HepG2 (cell line): Measurements from ENCODE around the gene DYNC2LI1. TPM values are rescaled to one million over a fixed set of nuclear protein-coding genes. Genes with fewer than 3 reads are reported as not detected.
A peak's percentile ranks its signal among the peaks of the same experiment; 100 is the strongest.

Experiments
- ARHGAP35 ChIP-seq: sonication (generic); formaldehyde crosslinking; IDR thresholded peaks from 2 replicates; pipeline ENCODE4 v1.9.0; 2022; ENCODE audit warnings: mild to moderate bottlenecking, inconsistent platforms, moderate library complexity, missing genetic modification reagents, borderline replicate concordance
- DPF2 ChIP-seq: sonication (generic); formaldehyde crosslinking; IDR thresholded peaks from 2 replicates; pipeline ENCODE4 v1.4.0; 2020; ENCODE audit warnings: mild to moderate bottlenecking, low read depth, missing genetic modification reagents, borderline replicate concordance
- FIP1L1 ChIP-seq: fragments of 200-400 bp; formaldehyde crosslinking; IDR thresholded peaks from 2 replicates; pipeline ENCODE4 v1.6.1; 2018; ENCODE audit warnings: low read depth, mild to moderate bottlenecking, low read length, moderate library complexity, borderline replicate concordance; ENCODE audit not compliant: insufficient read depth
- FOSL2 ChIP-seq: sonication (generic); formaldehyde crosslinking; IDR thresholded peaks from 2 replicates; pipeline ENCODE4 v1.4.0; 2020; ENCODE audit warnings: missing genetic modification reagents
- HDAC2 ChIP-seq: sonication (generic); formaldehyde crosslinking; IDR thresholded peaks from 2 replicates; pipeline ENCODE4 v1.4.0; 2020; ENCODE audit warnings: missing genetic modification reagents
- KDM5B ChIP-seq: sonication (generic); formaldehyde crosslinking; IDR thresholded peaks from 2 replicates; pipeline ENCODE4 v1.4.0; 2020; ENCODE audit warnings: missing genetic modification reagents, mild to moderate bottlenecking, borderline replicate concordance
- PRDM10 ChIP-seq: sonication (generic); formaldehyde crosslinking; IDR thresholded peaks from 2 replicates; pipeline ENCODE4 v1.4.0; 2020; ENCODE audit warnings: low read depth, missing genetic modification reagents
- SMARCC2 ChIP-seq: fragments of 450-650 bp; IDR thresholded peaks from 2 replicates; pipeline ENCODE4 v1.6.1; 2017; ENCODE audit warnings: antibody characterized with exemption, mild to moderate bottlenecking
- SNAPC2 ChIP-seq: sonication (generic); formaldehyde crosslinking; IDR thresholded peaks from 2 replicates; pipeline ENCODE4 v1.8.1; 2022; ENCODE audit warnings: mild to moderate bottlenecking, missing genetic modification reagents
- ZBTB4 ChIP-seq: sonication (generic); formaldehyde crosslinking; IDR thresholded peaks from 2 replicates; pipeline ENCODE4 v1.4.0; 2020; ENCODE audit warnings: missing genetic modification reagents, mild to moderate bottlenecking, borderline replicate concordance
- ZFP91 ChIP-seq: sonication (generic); formaldehyde crosslinking; IDR thresholded peaks from 2 replicates; pipeline ENCODE4 v1.9.0; 2022; ENCODE audit warnings: missing genetic modification reagents, mild to moderate bottlenecking, borderline replicate concordance
- ZNF124 ChIP-seq: sonication (generic); formaldehyde crosslinking; IDR thresholded peaks from 2 replicates; pipeline ENCODE4 v1.4.0; 2020; ENCODE audit warnings: missing genetic modification reagents
- ZNF292 ChIP-seq: sonication (generic); formaldehyde crosslinking; IDR thresholded peaks from 2 replicates; pipeline ENCODE4 v1.8.1; 2022; ENCODE audit warnings: mild to moderate bottlenecking, low read depth, missing genetic modification reagents, borderline replicate concordance
- ZNF468 ChIP-seq: sonication (generic); formaldehyde crosslinking; IDR thresholded peaks from 2 replicates; pipeline ENCODE4 v1.8.0; 2022; ENCODE audit warnings: mild to moderate bottlenecking, moderate library complexity, missing genetic modification reagents
- ZNF510 ChIP-seq: sonication (generic); formaldehyde crosslinking; IDR thresholded peaks from 2 replicates; pipeline ENCODE4 v1.4.0; 2020; ENCODE audit warnings: low read depth, mild to moderate bottlenecking, missing genetic modification reagents
- ZNF83 ChIP-seq: sonication (generic); formaldehyde crosslinking; IDR thresholded peaks from 2 replicates; pipeline ENCODE4 v1.4.0; 2020; ENCODE audit warnings: missing genetic modification reagents, mild to moderate bottlenecking, borderline replicate concordance
- polyA plus RNA-seq, 8 experiments: library from polyadenylated mRNA; depleted of rRNA in 3 of 8; stranded (reverse) in 7 of 8; unstranded in 1 of 8; fragments of >200 nt; fragmentation: Illumina TruSeq in 4 of 8; extraction: Trizol in 4 of 8; gene quantifications; 2 replicates each; pipeline versions ENCODE4 v1.2.1 to v1.2.3, GENCODE V29; 2011 to 2016; ENCODE audit warnings: low read depth in 4 of 8, missing spikeins in 1 of 8, mixed read lengths in 1 of 8; ENCODE audit not compliant: insufficient read depth in 1 of 8
- total RNA-seq, 5 experiments: library from RNA; depleted of rRNA; stranded (reverse); fragments of >200 nt; fragmentation: Illumina TruSeq; extraction: Trizol; gene quantifications; 2 replicates each; pipeline ENCODE4 v1.2.3, GENCODE V29; 2016; ENCODE audit warnings: low read depth in 1 of 5
- TF ChIP-seq, protein P1 (sequence below): sonication (generic); formaldehyde crosslinking; IDR thresholded peaks from 2 replicates; pipeline ENCODE4 v1.4.0; 2020; ENCODE audit warnings: missing genetic modification reagents

The DYNC2LI1 gene
- total and polyA plus RNA-seq, 2 of the 13 experiments (the other 11 are each of a cell fraction or from before 2014, with no cell fraction given), result 16.9 to 23.2 TPM

DNA sequence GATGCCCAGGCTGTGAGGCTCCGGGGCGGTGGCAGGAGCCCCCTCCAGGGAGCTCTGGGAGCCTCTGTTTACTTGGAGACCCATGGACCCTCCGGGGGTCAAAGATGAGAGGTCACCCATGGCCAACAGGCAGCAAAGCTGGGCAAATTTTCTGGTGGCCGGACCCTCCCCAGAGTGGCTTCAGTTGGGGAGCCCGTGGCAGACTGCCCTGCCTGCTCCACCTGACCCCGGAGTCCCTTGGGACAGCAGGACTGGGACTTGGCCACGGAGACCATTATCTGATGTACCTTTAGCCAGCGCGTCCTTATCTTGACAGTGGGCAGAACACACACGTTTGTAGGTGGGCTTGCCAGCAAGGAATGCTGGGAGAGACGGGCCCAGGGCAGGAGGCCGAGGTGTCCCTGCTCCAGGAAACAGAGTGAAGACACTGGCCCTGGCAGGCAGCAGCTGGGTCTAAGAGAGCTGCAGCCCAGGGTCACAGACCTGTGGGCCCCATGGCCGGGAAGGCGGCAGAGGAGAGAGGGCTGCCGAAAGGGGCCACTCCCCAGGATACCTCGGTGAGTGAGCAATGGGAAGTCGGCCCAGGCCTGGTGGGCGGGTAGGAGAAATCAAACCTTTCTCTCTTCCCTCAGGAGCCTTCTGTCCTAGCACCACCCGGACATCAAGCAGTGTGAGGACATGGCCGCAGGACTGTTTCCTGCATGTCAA lies 64.9 kb downstream of the DYNC2LI1 start, which contains the start of the genes ABCG5 and ABCG8 (continued):
- no peak for TF ChIP-seq ZBTB4 (CRISPR knock-in tag)
- 0 out of 2 replicates have a peak, but pooled peaks have one; percentile 9 for TF ChIP-seq HDAC2 (CRISPR knock-in tag)
- TF ChIP-seq ZFP91 (CRISPR knock-in tag), result peak; percentile 79; the same call in 1 of the 2 replicates
- peak; percentile 76; the same call in 1 of the 2 replicates for TF ChIP-seq KDM5B
- TF ChIP-seq PRDM10 (CRISPR knock-in tag), result no peak
- no peak for TF ChIP-seq SMARCC2
- TF ChIP-seq ZNF510 (CRISPR knock-in tag), result peak; percentile 41; the same call in 1 of the 2 replicates
- TF ChIP-seq, protein P1, sequence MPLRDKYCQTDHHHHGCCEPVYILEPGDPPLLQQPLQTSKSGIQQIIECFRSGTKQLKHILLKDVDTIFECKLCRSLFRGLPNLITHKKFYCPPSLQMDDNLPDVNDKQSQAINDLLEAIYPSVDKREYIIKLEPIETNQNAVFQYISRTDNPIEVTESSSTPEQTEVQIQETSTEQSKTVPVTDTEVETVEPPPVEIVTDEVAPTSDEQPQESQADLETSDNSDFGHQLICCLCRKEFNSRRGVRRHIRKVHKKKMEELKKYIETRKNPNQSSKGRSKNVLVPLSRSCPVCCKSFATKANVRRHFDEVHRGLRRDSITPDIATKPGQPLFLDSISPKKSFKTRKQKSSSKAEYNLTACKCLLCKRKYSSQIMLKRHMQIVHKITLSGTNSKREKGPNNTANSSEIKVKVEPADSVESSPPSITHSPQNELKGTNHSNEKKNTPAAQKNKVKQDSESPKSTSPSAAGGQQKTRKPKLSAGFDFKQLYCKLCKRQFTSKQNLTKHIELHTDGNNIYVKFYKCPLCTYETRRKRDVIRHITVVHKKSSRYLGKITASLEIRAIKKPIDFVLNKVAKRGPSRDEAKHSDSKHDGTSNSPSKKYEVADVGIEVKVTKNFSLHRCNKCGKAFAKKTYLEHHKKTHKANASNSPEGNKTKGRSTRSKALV (CRISPR knock-in tag), result peak; percentile 25; the same call in 1 of the 2 replicates
- no peak for TF ChIP-seq ARHGAP35
- no peak for TF ChIP-seq ZNF468 (CRISPR knock-in tag)
- no peak for TF ChIP-seq FOSL2 (CRISPR knock-in tag)
- peak; percentile 18; the same call in 1 of the 2 replicates for TF ChIP-seq ZNF292 (CRISPR knock-in tag)
- TF ChIP-seq FIP1L1, result no peak; the same call in 1 of the 2 replicates
- TF ChIP-seq SNAPC2 (CRISPR knock-in tag), result 0 out of 2 replicates have a peak, but pooled peaks have one; percentile 14
- no peak for TF ChIP-seq ZNF83 (CRISPR knock-in tag)
- TF ChIP-seq ZNF124 (CRISPR knock-in tag), result no peak
- TF ChIP-seq DPF2 (CRISPR knock-in tag), result no peak
